HL-60 (cell line): Measurements from ENCODE around the gene THSD7A.

Experiments used
- DNase-seq, 2 experiments: peaks; one replicate each; pipeline ENCODE4 v3.0.0-alpha.2; 2010 to 2020; ENCODE audit warnings: low read depth in 1 of 2, low spot score in 1 of 2
- H3K27ac ChIP-seq: fragments of 250-450 bp; sonication (Bioruptor Pico); replicated peaks from 2 replicates; pipeline ENCODE4 v1.5.1; 2020; ENCODE audit warnings: mild to moderate bottlenecking, moderate library complexity
- H3K27me3 ChIP-seq: fragments of 250-450 bp; sonication (Bioruptor Pico); 2 replicates; pipeline ENCODE4 v1.5.1; 2021; ENCODE audit warnings: mild to moderate bottlenecking, moderate library complexity; ENCODE audit not compliant: insufficient read depth, poor library complexity, severe bottlenecking
- H3K4me3 ChIP-seq: replicated peaks from 2 replicates; pipeline ENCODE4 v1.5.1; 2011; ENCODE audit warnings: mild to moderate bottlenecking, control low read depth, low read length; ENCODE audit not compliant: insufficient read depth
- CTCF ChIP-seq: IDR thresholded peaks from one replicate; pipeline ENCODE4 v1.5.1; 2011; ENCODE audit warnings: low read length, control low read depth, inconsistent platforms; ENCODE audit not compliant: insufficient read depth
- GABPA ChIP-seq: IDR thresholded peaks from 2 replicates; pipeline ENCODE4 v1.6.1; 2012; ENCODE audit warnings: low read depth
- POLR2AphosphoS5 ChIP-seq: IDR thresholded peaks from 2 replicates; pipeline ENCODE4 v1.6.1; 2012; ENCODE audit warnings: low read depth
- REST ChIP-seq: IDR thresholded peaks from 2 replicates; pipeline ENCODE4 v1.6.1; 2012; ENCODE audit warnings: low read depth; ENCODE audit not compliant: insufficient replicate concordance
- SPI1 ChIP-seq: IDR thresholded peaks from 2 replicates; pipeline ENCODE4 v1.6.1; 2012; ENCODE audit warnings: low read depth, mild to moderate bottlenecking, borderline replicate concordance

Gene THSD7A

GRCh38 chr7:11420049-11420448, 411.9 kb downstream of the THSD7A start:
- DNase-seq, result no peak
- TF ChIP-seq REST (no peak), SPI1 (no peak), POLR2AphosphoS5 (no peak), GABPA (no peak), CTCF (no peak)
- Histone ChIP-seq H3K4me3 (no peak overlapping the region), H3K27me3 (no peaks in the 10 kb centered on the region), H3K27ac (no peak overlapping the region)

- Histone ChIP-seq H3K27ac (no peak overlapping the region), H3K4me3 (no peak overlapping the region), H3K27me3 (no peaks in the 10 kb centered on the region)
- TF ChIP-seq REST, result no peak
- no peak for TF ChIP-seq CTCF
- TF ChIP-seq GABPA, result no peak
- no peak for TF ChIP-seq SPI1
- TF ChIP-seq POLR2AphosphoS5, result no peak
- no peak for DNase-seq
These were observed 415.1 kb downstream of the THSD7A start for GRCh38 chr7:11416641-11417458.

- no peak overlapping the region for H3K27ac ChIP-seq
- H3K4me3 ChIP-seq, result no peak overlapping the region
- no peak for DNase-seq
- TF ChIP-seq POLR2AphosphoS5, result no peak
- TF ChIP-seq SPI1, result no peak
- TF ChIP-seq REST, result no peak
- no peak for TF ChIP-seq CTCF
- TF ChIP-seq GABPA, result no peak
- no peaks in the 10 kb centered on the region for H3K27me3 ChIP-seq
These were observed 416.9 kb downstream of the THSD7A start for GRCh38 chr7:11415101-11415500.
